H54 (cell line): ENCODE data around the gene UBR1.
"Not testable (repeated sequence)": the region's sequence is repeated elsewhere in the genome, so short reads cannot be mapped to it uniquely, and the experiment has no call there.

ENCODE experiments used
- DNase-seq: peaks from one replicate; pipeline ENCODE4 v3.0.0; 2011; ENCODE audit warnings: low spot score, mixed read lengths; ENCODE audit not compliant: insufficient read length
- FAIRE-seq: peaks from 3 replicates; lab custom pipeline; 2011; peaks lifted over from hg19 to GRCh38; lab: Jason Lieb, UNC
- POLR2A ChIP-seq: IDR thresholded peaks from 2 replicates; pipeline ENCODE4 v1.6.1; 2011; ENCODE audit warnings: low read depth, mild to moderate bottlenecking, low read length

UBR1 gene

DNA sequence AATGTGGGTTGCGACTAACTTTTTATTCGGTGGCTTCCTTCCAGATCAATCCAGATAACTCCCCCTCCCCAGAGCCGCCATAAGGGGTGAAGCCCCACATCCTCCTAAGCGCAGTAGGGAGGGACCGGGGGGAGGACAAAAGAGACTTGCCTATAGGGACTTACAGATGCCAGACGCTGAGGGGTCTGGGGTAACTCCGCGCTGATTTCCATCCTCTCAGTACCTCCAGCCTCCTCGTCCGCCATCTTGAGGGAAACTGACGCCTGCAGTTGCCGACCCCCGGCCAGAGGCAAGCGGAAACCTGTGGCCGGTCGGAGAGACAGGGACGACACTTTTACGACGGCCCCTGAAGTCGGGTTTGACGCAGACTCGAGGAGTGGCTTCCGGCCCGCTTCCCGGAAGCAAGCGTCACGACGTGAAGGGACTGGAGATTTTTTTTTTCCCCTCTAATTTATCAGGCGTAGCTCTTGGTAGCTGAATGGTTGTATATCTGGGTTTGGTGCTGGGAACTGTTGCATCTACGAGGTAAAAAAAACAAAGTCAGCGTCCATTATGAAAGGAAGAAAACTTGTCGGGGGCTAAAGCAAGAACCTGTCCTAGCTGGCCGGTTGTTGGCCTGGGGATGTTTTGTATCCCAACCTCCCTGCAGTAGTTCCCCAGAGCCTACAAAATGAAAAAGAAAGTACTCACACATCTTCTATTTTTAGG is at the start of gene UBR1:
TSS of gene UBR1 (minus strand) at position 261 of the 708 bp plus-strand sequence. CDS start at position 245, 16 bp downstream.
- FAIRE-seq: peak; percentile 94
- DNase-seq: peak; percentile 57
- peak; percentile 41 for TF ChIP-seq POLR2A

DNA sequence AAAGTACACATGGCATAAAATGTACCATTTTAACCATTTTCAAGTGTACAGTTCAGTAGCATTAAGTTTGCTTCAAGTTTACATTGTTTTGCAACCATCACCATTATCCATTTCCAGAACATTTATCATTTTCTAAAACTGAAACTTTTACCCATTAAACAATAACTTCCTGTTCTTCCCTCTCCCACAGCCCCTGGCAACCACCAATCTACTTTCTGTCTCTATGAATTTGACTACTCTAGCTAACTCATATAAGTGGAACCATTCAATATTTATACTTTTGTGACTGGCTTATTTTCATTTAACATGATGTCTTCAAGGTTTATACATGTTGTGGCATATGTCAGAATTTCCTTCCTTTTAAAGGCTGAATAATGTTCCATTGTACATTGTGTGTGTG is 47.4 kb upstream of the UBR1 start:
- FAIRE-seq (peak; percentile 60), DNase-seq (no peak)
- no peak for TF ChIP-seq POLR2A

DNA sequence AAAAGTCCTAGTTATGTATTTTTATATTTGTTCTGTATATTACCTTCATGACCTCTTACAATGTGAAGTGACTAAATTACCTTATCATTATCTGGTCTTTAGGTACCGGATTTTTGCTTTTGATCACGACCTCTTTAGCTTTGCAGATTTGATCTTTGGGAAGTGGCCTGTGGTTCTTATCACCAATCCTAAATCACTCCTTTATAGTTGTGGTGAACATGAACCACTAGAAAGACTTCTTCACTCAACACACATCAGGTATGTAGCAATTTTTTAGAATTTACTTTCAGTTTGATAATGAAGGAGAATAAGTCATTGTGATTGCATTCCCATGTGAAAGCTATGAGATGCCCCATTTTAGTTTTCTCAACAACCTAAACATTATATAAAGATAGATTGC is 45.9 kb upstream of the UBR1 start:
- no peak for TF ChIP-seq POLR2A
- peak; percentile 15 for FAIRE-seq

DNA sequence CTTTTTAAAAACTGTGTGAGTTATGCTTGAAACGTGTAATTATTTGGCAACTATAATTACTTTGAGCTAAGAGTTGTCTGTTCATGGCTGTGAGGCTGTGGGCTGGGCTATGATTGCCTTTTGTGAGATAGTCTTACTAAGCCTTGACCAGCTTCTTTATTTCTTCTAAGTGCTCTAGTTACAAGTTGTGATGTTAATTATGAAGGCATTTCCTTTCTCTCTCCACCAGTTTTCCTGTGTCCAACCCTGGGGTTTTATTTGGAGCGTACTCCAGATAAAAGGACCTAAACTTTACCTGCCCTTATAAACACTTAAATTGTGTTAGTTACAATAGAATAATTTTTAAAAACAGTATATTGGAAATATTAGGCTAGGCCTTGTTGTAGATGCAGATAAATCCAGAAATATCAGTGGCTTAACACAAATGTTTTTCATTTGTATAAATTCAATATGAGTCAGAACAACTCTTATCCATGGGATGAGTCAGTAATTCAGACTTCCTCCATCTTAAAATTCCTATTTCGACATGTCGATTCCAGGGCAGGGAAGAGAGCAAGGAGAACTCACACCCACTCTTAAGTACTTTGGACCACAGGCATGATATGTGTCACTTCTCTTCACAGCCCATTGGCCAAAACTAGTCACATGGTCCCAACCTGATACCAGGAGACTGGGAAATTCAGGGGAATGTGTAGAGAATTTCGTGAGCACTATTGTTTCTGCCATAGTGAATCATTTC is 44.5 kb upstream of the UBR1 start:
- DNase-seq (peak; percentile 51), FAIRE-seq (peak; percentile 91)
- no peak for TF ChIP-seq POLR2A

More for the DNA sequence above, 45.9 kb upstream of the UBR1 start:
- DNase-seq: no peak

DNA sequence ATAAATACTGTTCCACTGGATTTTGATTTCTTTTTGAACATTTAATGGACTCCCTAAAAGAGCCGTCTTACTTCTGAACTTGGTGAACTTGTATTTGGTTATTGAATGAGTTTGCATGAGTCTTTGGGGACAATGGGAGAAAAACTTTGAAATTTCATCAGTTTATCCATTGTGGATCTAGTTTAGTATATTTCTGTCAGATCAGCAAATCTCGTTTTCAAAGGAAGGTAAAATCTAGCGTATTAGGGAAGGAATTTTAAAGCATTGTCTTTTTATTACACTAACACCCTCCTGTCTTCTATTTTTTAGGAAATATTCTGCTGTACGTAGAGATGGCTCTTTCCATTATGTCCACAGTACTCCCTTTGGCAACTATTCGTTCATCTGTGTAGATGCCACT is 40.3 kb upstream of the UBR1 start:
- TF ChIP-seq POLR2A: no peak
- DNase-seq (no peak), FAIRE-seq (no peak)

DNA sequence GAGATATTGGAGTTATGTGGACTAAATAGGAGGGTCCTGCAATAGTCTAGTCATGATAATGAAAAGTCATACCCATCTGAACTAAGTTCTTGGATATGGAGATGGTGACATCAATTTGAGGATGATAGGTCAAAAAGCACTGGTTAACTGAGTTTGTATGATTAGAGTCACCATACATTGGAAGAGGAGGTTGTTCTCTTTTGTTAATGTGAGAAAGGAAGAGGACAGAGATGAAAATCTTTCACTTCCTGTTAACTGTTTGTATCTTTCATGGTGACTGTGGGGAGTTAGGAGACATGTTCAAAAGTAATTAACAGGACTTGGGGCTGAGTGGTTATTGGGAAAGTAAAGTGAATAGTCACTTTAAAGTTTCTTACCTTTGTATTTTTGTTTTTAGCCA is 38.7 kb upstream of the UBR1 start:
- TF ChIP-seq POLR2A: no peak
- no peak for FAIRE-seq
- no peak for DNase-seq

DNA sequence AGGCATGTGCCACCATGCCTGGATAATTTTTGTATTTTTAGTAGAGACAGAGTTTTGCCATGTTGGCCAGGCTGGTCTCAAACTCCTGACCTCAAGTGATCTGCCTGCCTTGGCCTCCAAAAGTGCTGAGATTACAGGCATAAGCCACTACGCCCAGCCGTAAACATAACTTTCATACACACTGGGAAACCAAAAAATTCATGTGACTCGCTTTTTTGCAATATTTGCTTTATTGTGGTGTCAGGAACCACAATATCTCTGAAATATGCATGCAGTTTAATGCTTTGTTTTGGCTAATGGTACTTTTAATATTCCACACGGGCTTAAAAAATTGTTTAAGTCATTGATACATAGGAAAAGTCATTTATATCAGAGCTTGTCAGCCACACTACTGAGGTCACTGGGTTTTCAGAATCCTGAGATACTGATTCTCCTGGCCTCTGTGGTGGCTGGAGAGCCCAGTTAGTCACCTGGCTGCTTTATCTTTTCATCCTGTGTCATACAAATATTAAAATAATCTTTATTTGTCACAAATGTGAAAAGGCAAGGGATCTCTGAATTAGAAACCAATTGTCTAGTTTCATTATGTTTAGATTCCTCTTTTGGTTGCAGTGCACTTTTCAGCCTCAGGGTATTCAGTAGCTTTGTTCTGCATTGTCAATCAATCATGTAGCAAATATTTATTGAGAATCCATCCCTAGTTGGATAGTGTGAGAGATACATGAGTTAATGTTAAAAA is 37.5 kb upstream of the UBR1 start:
- FAIRE-seq: no peak
- no peak for DNase-seq
- TF ChIP-seq POLR2A: no peak

DNA sequence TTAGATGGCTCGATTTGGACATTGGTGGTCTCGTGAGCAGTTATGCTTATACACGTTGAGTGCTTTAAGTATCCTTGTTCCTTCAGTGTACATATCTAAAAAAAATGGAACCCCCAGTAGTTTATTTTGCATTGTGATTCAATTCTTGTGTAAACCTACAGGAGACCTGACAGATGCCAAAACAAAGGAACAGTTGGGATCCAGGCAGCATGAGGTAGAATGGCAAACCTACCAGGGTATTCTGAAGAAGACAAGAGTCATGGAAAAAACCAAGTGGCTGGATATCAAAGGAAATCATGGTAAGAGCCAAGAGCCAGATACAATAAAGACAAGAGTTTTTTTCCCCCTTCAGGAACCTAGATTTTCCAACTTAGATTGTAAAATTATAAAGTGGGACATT is 29.5 kb upstream of the UBR1 start:
- no peak for TF ChIP-seq POLR2A
- DNase-seq (no peak), FAIRE-seq (no peak)

DNA sequence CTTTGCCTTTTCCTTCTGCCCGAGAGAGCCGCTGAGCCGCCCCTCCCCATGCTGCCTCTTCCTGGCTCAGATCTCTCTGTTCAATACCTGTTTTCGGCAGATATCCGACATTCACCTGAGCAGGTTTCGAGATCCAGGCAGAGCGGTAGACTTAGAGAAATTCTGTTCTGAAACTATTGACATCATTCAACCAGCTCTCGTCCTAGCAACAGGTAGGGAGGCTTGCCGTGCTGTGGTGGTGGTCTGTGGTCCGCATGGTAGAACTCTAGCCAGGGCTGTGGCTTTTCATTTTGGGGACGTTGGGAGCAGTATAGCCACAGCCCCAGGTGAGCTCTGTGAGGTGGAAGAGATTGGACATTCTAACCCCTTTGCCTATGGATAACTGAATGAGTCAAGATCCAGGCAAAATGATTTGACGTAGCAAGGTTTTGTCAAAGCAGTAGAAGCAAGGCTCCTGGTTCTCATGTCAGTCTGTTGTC is 28.4 kb upstream of the UBR1 start:
- FAIRE-seq (peak; percentile 20), DNase-seq (no peak)
- TF ChIP-seq POLR2A: no peak

DNA sequence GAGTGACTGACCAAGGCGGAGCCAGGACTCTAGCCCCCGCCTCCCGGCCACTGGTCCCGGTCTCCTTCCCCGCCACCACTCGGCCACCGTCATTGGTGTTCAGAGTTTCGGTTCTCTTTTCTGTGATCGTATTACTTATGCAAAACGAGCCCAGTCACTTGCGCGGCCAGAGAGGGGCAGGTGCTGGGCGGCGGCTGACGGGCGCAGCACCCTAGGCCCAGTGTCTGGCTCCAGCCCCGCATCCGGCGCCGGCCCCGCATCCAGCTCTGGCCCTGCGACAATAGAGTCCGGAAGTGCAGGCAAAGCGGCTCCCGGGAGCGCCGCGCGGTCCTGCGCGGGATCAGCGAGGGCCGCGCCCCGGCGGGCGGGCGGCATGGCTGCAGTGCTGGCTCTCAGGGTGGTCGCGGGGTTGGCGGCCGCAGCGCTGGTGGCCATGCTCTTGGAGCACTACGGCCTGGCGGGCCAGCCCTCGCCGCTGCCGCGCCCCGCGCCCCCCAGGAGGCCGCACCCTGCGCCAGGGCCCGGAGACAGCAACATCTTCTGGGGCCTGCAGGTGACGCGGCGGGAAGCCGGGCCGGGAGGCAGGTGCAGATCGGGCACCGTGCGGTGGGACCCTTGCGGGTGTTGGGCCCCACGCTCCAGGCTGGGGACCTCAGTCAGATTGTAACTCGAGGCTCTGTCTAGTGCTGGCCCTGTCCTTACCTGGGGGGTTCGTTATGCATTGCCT is 27.8 kb upstream of the UBR1 start, which contains the start of gene TMEM62:
TSS of gene TMEM62 (plus strand) at position 157 of the 727 bp plus-strand sequence. CDS start at position 374, 217 bp downstream.
- FAIRE-seq (no peak), DNase-seq (peak; percentile 71)
- peak; percentile 50; the same call in 1 of the 2 replicates for TF ChIP-seq POLR2A

DNA sequence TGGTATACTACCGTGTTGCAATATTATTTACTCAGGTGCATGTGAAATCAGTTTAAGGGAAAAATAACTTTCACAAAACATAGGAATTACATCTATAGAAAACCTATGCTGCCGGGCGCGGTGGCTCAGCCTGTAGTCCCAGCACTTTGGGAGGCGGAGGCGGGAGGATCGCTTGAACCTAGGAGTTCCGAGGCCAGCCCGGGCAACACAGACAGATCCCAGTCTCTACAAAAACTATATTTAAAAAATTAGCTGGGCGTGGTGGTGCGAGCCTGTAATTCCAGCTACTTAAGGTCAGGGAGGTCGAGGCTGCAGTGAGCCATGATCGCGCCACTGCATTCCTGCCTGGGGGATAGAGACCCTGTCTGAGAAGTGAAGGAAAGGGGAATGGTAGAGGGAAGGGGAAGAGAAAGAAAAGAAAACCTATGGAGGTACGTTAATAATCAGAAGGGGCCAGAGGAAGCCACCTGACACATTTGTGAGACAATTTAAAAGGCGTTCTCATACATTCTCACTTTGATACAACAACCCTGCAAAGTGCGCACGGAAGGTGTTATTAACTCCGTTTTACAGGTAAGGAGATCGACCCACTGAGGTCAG is 27.1 kb upstream of the UBR1 start:
- no peak for TF ChIP-seq POLR2A
- FAIRE-seq (no peak), DNase-seq (no peak)

DNA sequence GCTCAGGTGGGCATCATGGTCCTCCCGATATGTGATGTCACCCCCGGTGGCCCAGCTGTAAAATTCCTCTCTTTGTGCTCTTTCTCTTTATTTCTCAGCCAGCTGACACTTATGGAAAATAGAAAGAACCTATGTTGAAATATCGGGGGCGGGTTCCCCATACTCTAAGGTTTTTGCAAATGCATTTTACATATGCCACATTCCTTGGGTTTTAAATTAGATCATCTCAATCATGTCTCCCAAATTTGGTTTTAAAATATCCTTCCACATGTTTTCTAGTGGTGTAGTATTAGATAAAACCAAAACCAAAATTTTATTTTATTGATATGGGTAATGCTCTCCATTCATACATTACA is 23.1 kb upstream of the UBR1 start:
- FAIRE-seq: no peak
- TF ChIP-seq POLR2A: no peak
- no peak for DNase-seq

DNA sequence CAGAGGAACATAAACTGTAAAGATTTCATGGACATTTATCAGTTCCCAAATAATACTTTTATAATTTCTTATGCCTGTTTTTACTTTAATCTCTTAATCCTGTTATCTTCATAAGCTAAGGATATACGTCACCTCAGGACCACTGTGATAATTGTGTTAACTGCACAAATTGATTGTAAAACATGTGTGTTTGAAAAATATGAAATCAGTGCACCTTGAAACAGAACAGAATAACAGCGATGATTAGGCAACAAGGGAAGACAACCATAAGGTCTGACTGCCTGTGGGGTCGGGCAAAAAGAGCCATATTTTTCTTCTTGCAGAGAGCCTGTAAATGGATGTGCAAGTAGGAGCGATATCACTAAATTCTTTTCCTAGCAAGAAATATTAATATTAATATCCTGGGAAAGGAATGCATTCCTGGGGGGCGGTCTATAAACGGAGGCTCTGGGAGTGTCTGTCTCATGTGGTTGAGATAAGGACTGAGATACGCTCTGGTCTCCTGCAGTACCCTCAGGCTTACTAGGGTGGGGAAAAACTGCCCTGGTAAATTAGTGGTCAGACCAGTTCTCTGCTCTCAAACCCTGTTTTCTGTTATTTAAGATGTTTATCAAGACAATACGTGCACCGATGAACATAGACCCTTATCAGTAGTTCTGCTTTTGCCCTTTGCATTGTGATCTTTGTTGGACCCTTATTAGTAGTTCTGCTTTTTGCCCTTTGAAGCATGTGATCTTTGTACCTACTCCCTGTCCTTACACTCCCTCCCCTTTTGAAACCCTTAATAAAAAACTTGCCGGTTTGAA is 22.5 kb upstream of the UBR1 start:
- not testable (repeated sequence) for DNase-seq, FAIRE-seq
